RWPE1 (cell line): ENCODE results near the gene PTPRR.
A peak's percentile ranks its signal among the peaks of the same experiment; 100 is the strongest.

Experiments
- CTCF ChIA-PET: fragments of 350-600 bp; sonication (Branson Sonifier 250); formaldehyde crosslinking; extraction: SDS; loops from one replicate; lab custom pipeline; 2021; lab: Yijun Ruan, JAX
- POLR2A ChIA-PET: fragments of 400-600 bp; formaldehyde crosslinking; extraction: SDS; loops from one replicate; lab custom pipeline; 2020; ENCODE audit warnings: antibody characterized with exemption; ENCODE audit not compliant: low non-redundant PET; lab: Yijun Ruan, JAX
- DNase-seq: peaks from one replicate; pipeline ENCODE4 v3.0.0; 2012; ENCODE audit warnings: low spot score
- H3K27ac ChIP-seq: fragments of 450-650 bp; 2 replicates; pipeline ENCODE4 v1.5.1; 2017
- TF ChIP-seq, protein P1 (sequence below): fragments of 450-650 bp; conservative IDR thresholded peaks from 2 replicates; pipeline ENCODE4 v1.5.1; 2017; ENCODE audit warnings: low read depth, mild to moderate bottlenecking

The PTPRR gene

GRCh38 chr12:70880744-70881143 is 39.8 kb downstream of the PTPRR start:
- H3K27ac ChIP-seq: no peak overlapping the region
- no peak for DNase-seq
- POLR2A ChIA-PET: no interaction called here
- TF ChIP-seq, protein P1, sequence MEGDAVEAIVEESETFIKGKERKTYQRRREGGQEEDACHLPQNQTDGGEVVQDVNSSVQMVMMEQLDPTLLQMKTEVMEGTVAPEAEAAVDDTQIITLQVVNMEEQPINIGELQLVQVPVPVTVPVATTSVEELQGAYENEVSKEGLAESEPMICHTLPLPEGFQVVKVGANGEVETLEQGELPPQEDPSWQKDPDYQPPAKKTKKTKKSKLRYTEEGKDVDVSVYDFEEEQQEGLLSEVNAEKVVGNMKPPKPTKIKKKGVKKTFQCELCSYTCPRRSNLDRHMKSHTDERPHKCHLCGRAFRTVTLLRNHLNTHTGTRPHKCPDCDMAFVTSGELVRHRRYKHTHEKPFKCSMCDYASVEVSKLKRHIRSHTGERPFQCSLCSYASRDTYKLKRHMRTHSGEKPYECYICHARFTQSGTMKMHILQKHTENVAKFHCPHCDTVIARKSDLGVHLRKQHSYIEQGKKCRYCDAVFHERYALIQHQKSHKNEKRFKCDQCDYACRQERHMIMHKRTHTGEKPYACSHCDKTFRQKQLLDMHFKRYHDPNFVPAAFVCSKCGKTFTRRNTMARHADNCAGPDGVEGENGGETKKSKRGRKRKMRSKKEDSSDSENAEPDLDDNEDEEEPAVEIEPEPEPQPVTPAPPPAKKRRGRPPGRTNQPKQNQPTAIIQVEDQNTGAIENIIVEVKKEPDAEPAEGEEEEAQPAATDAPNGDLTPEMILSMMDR: no peak
- CTCF ChIA-PET: interaction anchor here (0.6 kb wide), 1 partner anchor 99 kb away, joined by 3 read pairs; no protein-coding TSS in a partner anchor

- CTCF ChIA-PET: no interaction called here
These were observed 43.6 kb downstream of the PTPRR start for GRCh38 chr12:70876952-70877351.

GRCh38 chr12:70875628-70876027 is 44.9 kb downstream of the PTPRR start:
- no peak overlapping the region for H3K27ac ChIP-seq
- CTCF ChIA-PET: no interaction called here
- TF ChIP-seq, protein P1: no peak
- POLR2A ChIA-PET: no interaction called here
- DNase-seq: no peak

More at GRCh38 chr12:70876952-70877351, 43.6 kb downstream of the PTPRR start:
- POLR2A ChIA-PET: no interaction called here
- H3K27ac ChIP-seq: no peak overlapping the region
- peak; percentile 19 for DNase-seq
- TF ChIP-seq, protein P1: no peak

DNA sequence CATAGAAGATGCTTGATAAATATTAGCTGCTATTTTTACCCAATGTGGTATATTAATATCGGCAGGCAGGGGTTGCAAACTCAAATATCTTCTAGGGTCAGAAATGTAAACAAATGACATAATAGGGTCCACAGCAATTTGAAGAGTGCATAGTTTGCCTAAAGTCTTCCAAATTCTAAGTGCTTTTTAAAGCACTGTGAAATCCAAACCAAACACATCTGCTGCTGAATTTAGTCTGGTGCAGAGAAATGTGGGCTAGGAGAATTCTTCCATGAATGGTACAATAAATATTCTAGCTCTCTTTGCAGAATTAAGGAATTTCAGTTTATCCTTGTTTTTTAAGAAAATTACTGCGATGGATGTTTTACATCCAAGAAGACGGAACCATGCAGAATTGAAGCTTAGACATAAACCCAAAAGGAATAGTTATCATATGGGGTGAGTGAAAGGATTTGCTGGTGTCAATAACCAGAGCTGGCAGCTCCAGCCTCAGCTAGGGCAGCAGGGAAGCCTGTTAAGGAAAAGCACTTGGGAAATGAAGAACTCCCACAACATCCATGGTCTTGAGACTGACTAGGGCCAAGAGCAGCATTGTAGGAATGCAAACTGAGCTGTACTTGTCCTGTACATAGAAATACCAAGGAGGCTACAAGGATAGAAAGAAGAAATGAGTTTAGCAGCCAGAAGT is 65.5 kb downstream of the PTPRR start:
- no peak for DNase-seq
- POLR2A ChIA-PET: no interaction called here
- TF ChIP-seq, protein P1: no peak
- no peak overlapping the region for H3K27ac ChIP-seq
- CTCF ChIA-PET: interaction anchor here (0.7 kb wide), 1 partner anchor 121 kb away, joined by 4 read pairs; no protein-coding TSS in a partner anchor

DNA sequence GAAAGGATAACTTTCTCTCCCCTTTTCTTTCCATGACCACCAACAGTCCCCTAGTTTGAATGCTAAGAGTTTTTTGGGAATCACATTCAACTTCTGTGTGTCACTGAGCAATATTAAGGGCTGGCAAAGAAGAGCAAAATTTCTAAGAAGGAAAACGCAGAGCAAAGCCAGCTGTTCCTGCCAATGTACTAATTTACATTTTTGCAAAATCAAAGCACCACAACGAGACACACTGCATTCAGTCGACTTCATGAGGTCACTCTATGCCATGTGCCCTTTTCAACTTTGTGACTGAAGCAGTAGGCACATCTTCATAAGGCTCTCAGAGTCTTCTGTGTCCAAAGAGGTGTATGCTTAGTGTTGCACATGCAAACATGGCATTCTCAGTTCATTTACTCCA is 66.4 kb downstream of the PTPRR start:
- TF ChIP-seq, protein P1: no peak
- no peak for DNase-seq
- POLR2A ChIA-PET: no interaction called here
- CTCF ChIA-PET: interaction anchor here (0.6 kb wide), 1 partner anchor 122 kb away, joined by 6 read pairs; no protein-coding TSS in a partner anchor
- no peak overlapping the region for H3K27ac ChIP-seq

DNA sequence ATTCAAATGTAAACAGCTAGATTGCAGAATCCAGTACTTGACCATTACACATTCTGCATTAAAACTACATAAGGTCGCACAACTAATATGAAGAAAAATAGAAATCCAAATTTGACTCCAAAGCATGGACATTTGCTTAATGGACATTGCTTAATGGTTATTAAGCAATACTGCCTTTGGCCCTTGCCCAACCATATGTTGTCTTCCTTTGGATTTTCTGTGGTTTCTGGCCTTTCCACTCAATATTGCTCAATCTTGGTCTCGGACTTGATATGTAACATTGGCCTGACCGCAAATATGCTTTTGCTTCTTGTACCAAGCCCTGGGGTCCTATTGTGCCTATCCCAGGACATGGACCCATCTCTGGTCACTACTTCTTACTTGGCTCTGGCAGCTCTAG is 67.2 kb downstream of the PTPRR start:
- TF ChIP-seq, protein P1: no peak
- ChIA-PET CTCF (interaction anchor here (0.6 kb wide), 1 partner anchor 121 kb away, joined by 6 read pairs; no protein-coding TSS in a partner anchor), POLR2A (no interaction called here)
- no peak for DNase-seq
- no peak overlapping the region for H3K27ac ChIP-seq
